ENCODE data around the gene LPCAT3. TPM values are rescaled to one million over a fixed set of nuclear protein-coding genes. Genes with fewer than 3 reads are reported as not detected.

Gene LPCAT3
- polyA plus RNA-seq, 2 of the 4 experiments (the other 2 are of a cell fraction), result 42.8 to 53.4 TPM

DNA sequence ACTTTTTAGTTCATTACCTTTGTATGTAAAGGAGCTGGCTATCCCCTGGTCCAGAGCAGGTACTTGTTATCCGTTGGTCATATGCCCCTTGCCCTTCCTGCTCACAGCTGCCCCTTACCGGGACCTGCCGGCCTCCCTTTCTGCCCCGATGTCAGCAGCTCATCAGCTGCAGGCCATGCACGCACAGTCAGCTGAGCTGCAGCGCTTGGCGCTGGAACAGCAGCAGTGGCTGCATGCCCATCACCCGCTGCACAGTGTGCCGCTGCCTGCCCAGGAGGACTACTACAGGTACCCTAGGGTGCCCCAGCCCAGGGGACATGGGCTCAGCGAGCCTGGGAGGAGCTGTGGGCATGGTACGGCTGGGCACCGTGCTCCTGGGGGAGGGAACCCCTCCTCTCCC lies 77.0 kb downstream of the LPCAT3 start:
- POLR2A ChIA-PET, result interaction anchor here (1.4 kb wide), 1 partner anchor 16 kb away, joined by 4 read pairs; no protein-coding TSS in a partner anchor

GRCh38 chr12:6939191-6939540 lies 79.1 kb downstream of the LPCAT3 start:
- Histone ChIP-seq H3K4me2 (no peak overlapping the region), H3K9me3 (no peaks in the 10 kb centered on the region), H3K4me3 (no peak overlapping the region), H3K4me1 (peaks cover 40% of the 10 kb centered on the region), H3K27ac (peak overlapping the region in 1 of 2 experiments; percentile 92; a peak in 2 of 6 replicates)
- no peak for DNase-seq (ENCODE audit: low read depth in 1 of 2, low spot score in 1 of 2)
- no peak for ATAC-seq
- 82% methylated on average over 2 of the region's 2 CpGs for WGBS (ENCODE audit: missing lambda C conversion rate)
- FAIRE-seq, result no peak
- TF ChIP-seq, protein P1, sequence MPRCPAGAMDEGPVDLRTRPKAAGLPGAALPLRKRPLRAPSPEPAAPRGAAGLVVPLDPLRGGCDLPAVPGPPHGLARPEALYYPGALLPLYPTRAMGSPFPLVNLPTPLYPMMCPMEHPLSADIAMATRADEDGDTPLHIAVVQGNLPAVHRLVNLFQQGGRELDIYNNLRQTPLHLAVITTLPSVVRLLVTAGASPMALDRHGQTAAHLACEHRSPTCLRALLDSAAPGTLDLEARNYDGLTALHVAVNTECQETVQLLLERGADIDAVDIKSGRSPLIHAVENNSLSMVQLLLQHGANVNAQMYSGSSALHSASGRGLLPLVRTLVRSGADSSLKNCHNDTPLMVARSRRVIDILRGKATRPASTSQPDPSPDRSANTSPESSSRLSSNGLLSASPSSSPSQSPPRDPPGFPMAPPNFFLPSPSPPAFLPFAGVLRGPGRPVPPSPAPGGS (IDR thresholded peaks at IDR 0.05), result no peak
- TF ChIP-seq ESRRA (IDR thresholded peaks at IDR 0.05; ENCODE audit: borderline replicate concordance, low read length), result no peak
- TF ChIP-seq CHD4 (IDR thresholded peaks at IDR 0.05; ENCODE audit: borderline replicate concordance), result no peak
- no peak for TF ChIP-seq KDM5A (IDR thresholded peaks at IDR 0.05)
- TF ChIP-seq, protein P2, sequence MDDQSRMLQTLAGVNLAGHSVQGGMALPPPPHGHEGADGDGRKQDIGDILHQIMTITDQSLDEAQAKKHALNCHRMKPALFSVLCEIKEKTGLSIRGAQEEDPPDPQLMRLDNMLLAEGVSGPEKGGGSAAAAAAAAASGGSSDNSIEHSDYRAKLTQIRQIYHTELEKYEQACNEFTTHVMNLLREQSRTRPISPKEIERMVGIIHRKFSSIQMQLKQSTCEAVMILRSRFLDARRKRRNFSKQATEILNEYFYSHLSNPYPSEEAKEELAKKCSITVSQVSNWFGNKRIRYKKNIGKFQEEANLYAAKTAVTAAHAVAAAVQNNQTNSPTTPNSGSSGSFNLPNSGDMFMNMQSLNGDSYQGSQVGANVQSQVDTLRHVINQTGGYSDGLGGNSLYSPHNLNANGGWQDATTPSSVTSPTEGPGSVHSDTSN (IDR thresholded peaks at IDR 0.05), result no peak
- TF ChIP-seq RCOR1 (IDR thresholded peaks at IDR 0.05; ENCODE audit: low read depth, low read length), result no peak
- no peak for TF ChIP-seq NFE2L2 (conservative IDR thresholded peaks at IDR 0.05; ENCODE audit: low read length)
- TF ChIP-seq CHD2 (IDR thresholded peaks at IDR 0.05; ENCODE audit: low read length, partially characterized antibody), result no peak
- TF ChIP-seq POLR2A (IDR thresholded peaks at IDR 0.05; ENCODE audit: low read length), result no peak
- TF ChIP-seq JUN (IDR thresholded peaks at IDR 0.05), result no peak
- POLR2A ChIA-PET, result interaction anchor here (1.5 kb wide), 1 partner anchor 13 kb away, joined by 4 read pairs; no protein-coding TSS in a partner anchor
- CTCF ChIA-PET, result interaction anchor here (1.0 to 22.6 kb wide), 11 partner anchors 11 to 78 kb away, joined by 3 to 370 read pairs (median 18); partner anchors contain the start of genes ATN1, SPSB2 and TPI1

More for the DNA sequence above, 77.0 kb downstream of the LPCAT3 start:
- ATAC-seq (no peak), DNase-seq (ENCODE audit: low read depth in 1 of 2, low spot score in 1 of 2) (no peak), FAIRE-seq (no peak)
- Histone ChIP-seq H3K27ac (no peak overlapping the region), H3K4me2 (no peak overlapping the region), H3K4me1 (peaks cover 44% of the 10 kb centered on the region), H3K4me3 (no peak overlapping the region), H3K9me3 (no peaks in the 10 kb centered on the region)
- TF ChIP-seq FOSL2 (IDR thresholded peaks at IDR 0.05) (no peak), FOSL2 (CRISPR knock-in tag; IDR thresholded peaks at IDR 0.05) (no peak), E2F6 (IDR thresholded peaks at IDR 0.05; ENCODE audit: borderline replicate concordance, low read depth) (no peak), TFCP2L1 (CRISPR knock-in tag; IDR thresholded peaks at IDR 0.05) (no peak)
- CTCF ChIA-PET, result interaction anchor here (0.6 to 22.6 kb wide), 7 partner anchors 11 to 80 kb away, joined by 3 to 370 read pairs (median 23); partner anchors contain the start of genes ATN1, SPSB2 and TPI1
- WGBS (ENCODE audit: missing lambda C conversion rate), result 91% methylated on average over 11 of the region's 12 CpGs

- Histone ChIP-seq H3K4me1 (peaks cover 46% of the 10 kb centered on the region), H3K4me3 (peak overlapping the region; percentile 24; the same call in 2 of the 3 replicates), H3K4me2 (peak overlapping the region; percentile 71), H3K27ac (peak overlapping the region; percentile 61 to 92), H3K9me3 (no peaks in the 10 kb centered on the region)
- WGBS (ENCODE audit: missing lambda C conversion rate), result 85% methylated on average over 32 of the region's 32 CpGs
- no peak; a peak in 1 of 6 replicates for ATAC-seq
- DNase-seq (ENCODE audit: low read depth in 1 of 2, low spot score in 1 of 2), result no peak
- TF ChIP-seq KDM5A (IDR thresholded peaks at IDR 0.05), result no peak
- no peak for TF ChIP-seq ZNF302 (CRISPR knock-in tag; IDR thresholded peaks at IDR 0.05)
- TF ChIP-seq POLR2AphosphoS2 (conservative IDR thresholded peaks at IDR 0.05; ENCODE audit: low read length), result 0 out of 2 replicates have a peak, but pooled peaks have one; percentile 22
- 0 out of 2 replicates have a peak, but pooled peaks have one; percentile 45 for TF ChIP-seq TFCP2L1 (CRISPR knock-in tag; IDR thresholded peaks at IDR 0.05)
- ChIA-PET POLR2A (interaction anchor here (0.6 to 3.8 kb wide), 9 partner anchors 8 to 71 kb away, joined by 3 to 44 read pairs (median 4); partner anchors contain the start of genes SPSB2 and TPI1), CTCF (interaction anchor here (0.7 to 22.6 kb wide), 17 partner anchors 11 to 169 kb away, joined by 3 to 370 read pairs (median 5); partner anchors contain the start of genes ATN1, LRRC23, SPSB2 and TPI1)
- no peak for FAIRE-seq
Measured at GRCh38 chr12:6938353-6939190, 79.7 kb downstream of the LPCAT3 start.
